ENCODE results near the gene TSC22D3. TPM values are rescaled to one million over a fixed set of nuclear protein-coding genes. Genes with fewer than 3 reads are reported as not detected.

TSC22D3 gene
- total RNA-seq, 1 donor from 2014 or later, result 19.1 TPM

DNA sequence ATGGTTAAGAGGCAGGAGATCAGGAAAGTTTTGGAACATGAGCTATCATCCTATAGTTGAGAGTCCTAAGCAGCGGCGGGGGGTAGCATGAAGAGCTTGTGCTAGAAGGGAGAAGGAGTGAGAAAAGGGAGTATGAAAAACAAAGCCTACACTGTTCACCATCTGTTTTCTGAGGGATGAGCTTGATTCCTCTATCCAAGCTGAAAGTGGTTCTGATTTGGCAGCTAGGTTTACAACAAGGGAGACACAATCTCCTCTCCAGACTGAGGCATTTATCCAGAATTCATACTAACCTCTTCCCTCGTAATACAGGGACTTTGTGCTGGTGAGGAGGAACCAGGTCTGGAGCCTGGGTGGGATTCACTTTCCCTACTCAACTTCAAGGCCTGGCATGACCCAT is 23.5 kb downstream of the TSC22D3 start:
- Mint-ChIP-seq H3K9me3 (no peaks in the 10 kb centered on the region), H3K27ac (no peak overlapping the region), H3K4me1 (ENCODE audit: low read depth) (peaks cover 2% of the 10 kb centered on the region), H3K4me3 (ENCODE audit: low read depth) (no peak overlapping the region), H3K36me3 (ENCODE audit: low read depth) (no peaks in the 10 kb centered on the region), H3K27me3 (ENCODE audit: low read depth) (no peaks in the 10 kb centered on the region)
- intact Hi-C loops (cut with micrococcal nuclease), result no loop called here
- no peak for DNase-seq (ENCODE audit: low spot score)

DNA sequence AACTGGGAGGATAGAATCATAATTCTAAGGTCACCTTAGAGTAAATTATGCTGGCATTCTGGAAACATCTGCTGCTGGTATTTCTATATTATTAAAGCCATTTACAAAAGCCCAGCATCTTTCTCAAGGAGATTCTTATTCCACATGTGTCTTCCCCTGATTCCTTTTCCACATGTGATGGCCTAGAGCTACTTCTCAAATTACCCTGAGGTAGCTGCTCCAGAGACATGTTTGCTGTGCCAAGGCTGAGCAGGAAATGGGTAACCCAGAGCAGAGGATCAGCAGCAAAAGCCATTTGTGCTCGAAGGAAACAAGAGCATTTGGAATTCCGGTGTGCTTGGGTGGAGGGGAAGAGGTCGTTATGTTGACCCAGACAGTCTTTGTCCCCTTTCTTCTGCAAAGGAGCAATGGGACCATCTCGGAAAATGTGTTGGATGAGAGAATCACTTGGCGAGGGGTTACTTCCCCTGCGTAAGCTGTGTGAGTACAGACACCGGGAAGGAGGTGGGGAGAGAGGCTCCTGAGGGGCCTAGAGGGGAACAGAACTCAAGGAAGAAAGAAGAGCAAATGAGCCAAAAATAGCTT is 24.6 kb downstream of the TSC22D3 start:
- Mint-ChIP-seq H3K9me3 (no peaks in the 10 kb centered on the region), H3K4me1 (ENCODE audit: low read depth) (peaks cover 2% of the 10 kb centered on the region), H3K27me3 (ENCODE audit: low read depth) (no peaks in the 10 kb centered on the region), H3K27ac (no peak overlapping the region), H3K4me3 (ENCODE audit: low read depth) (no peak overlapping the region), H3K36me3 (ENCODE audit: low read depth) (no peaks in the 10 kb centered on the region)
- DNase-seq (ENCODE audit: low spot score), result no peak
- intact Hi-C loops (cut with micrococcal nuclease), result no loop called here

DNA sequence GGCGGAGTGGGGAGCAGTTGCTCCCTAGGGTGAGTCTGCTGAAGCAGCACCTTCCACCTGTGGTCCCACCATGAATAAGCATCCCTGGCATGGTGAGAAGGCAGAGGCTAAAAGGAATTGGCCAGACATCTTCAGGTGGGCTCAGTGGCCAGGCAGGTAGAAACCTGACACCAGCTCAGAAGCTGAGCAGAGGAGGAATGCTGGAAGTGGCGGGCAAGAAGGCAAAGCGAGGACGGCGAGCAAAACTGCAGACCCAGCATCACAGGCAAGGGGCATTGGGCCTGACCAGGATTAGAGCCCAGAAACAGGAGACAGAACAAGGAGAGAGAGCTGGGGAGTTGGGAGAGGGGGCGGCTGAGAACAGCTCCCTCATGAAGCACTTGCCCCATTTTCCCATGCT is 25.3 kb downstream of the TSC22D3 start:
- H3K9me3 Mint-ChIP-seq, result no peaks in the 10 kb centered on the region
- no peaks in the 10 kb centered on the region for H3K4me1 Mint-ChIP-seq (ENCODE audit: low read depth)
- H3K27me3 Mint-ChIP-seq (ENCODE audit: low read depth), result no peaks in the 10 kb centered on the region
- H3K27ac Mint-ChIP-seq, result no peak overlapping the region
- intact Hi-C loops (cut with micrococcal nuclease), result no loop called here
- H3K4me3 Mint-ChIP-seq (ENCODE audit: low read depth), result no peak overlapping the region
- no peak for DNase-seq (ENCODE audit: low spot score)
- no peaks in the 10 kb centered on the region for H3K36me3 Mint-ChIP-seq (ENCODE audit: low read depth)

DNA sequence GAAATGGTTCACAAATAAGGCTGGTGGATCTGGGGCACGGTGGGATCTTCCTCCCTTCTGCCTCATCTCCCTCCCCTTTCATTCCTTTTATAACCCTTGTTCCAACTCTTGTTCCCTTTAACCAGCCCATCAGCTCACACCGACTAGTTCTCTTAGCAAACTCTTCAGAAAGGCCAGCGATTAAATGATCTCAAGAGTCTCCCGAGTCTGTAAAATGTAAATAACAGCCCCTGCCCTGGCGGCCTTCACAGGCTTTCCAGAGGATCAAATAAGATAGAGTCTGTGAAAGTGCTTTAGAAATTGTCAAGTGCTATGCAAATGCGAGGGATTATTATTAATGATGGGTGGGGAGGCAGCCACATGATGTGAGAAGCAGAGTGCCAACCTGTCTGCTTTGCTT is 27.1 kb downstream of the TSC22D3 start:
- no peaks in the 10 kb centered on the region for H3K4me1 Mint-ChIP-seq (ENCODE audit: low read depth)
- no peaks in the 10 kb centered on the region for H3K27me3 Mint-ChIP-seq (ENCODE audit: low read depth)
- no peaks in the 10 kb centered on the region for H3K9me3 Mint-ChIP-seq
- no peak overlapping the region for H3K4me3 Mint-ChIP-seq (ENCODE audit: low read depth)
- intact Hi-C loops (cut with micrococcal nuclease), result no loop called here
- DNase-seq (ENCODE audit: low spot score), result no peak
- no peak overlapping the region for H3K27ac Mint-ChIP-seq
- H3K36me3 Mint-ChIP-seq (ENCODE audit: low read depth), result no peaks in the 10 kb centered on the region

DNA sequence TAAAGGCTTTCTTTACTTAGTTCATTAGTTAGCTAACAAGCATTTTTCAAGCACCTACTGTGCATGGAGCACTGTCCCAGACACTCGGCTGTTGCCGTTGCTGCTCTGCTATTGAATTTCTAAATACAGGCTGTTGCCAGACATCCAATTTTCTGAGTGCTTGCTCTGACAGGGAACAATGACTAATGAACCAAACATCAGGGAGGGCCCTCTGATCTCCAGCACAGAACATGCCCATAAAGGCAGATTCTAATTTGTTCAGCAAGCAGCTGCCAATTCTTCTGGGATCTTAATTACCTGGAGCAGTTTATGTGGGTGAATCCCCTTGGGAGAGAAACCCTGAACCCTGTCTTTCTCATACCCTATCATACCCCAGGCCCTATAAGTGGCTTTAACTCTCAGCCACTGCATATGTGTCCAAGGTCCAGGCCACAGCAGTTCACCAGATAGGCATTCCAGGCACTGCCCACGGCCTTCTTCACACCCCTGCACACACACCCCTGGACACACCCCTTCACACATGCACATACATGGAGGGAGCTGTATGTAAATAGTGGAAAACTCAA is 27.9 kb downstream of the TSC22D3 start:
- intact Hi-C loops (cut with micrococcal nuclease), result no loop called here
- no peak for DNase-seq (ENCODE audit: low spot score)
- H3K4me3 Mint-ChIP-seq (ENCODE audit: low read depth), result no peak overlapping the region

DNA sequence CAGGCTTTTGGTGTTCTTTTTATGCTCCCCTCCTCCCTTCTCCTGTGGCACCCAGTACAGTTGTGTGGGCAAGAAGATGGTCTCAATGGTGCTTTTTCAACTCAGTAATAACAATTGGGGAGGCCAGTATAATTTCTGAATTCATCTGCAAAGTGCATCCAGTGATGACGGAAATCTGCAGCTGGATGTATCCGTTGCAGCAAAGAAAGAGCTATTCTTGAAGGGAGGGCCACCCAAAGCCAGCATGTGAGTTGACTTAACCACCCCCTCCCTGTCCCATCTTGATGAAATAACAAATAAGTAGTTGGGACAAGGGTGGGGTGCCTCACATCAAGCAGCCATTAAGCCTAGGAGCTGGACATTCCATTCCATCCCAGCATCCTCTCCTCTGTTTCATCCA is 30.7 kb downstream of the TSC22D3 start:
- H3K4me3 Mint-ChIP-seq (ENCODE audit: low read depth), result no peak overlapping the region
- intact Hi-C loops (cut with micrococcal nuclease), result no loop called here
- no peaks in the 10 kb centered on the region for H3K27me3 Mint-ChIP-seq (ENCODE audit: low read depth)
- peaks cover 12% of the 10 kb centered on the region for H3K4me1 Mint-ChIP-seq (ENCODE audit: low read depth)
- H3K36me3 Mint-ChIP-seq (ENCODE audit: low read depth), result no peaks in the 10 kb centered on the region
- no peak for DNase-seq (ENCODE audit: low spot score)
- H3K9me3 Mint-ChIP-seq, result no peaks in the 10 kb centered on the region
- no peak overlapping the region for H3K27ac Mint-ChIP-seq

More for the DNA sequence above, 27.9 kb downstream of the TSC22D3 start:
- Mint-ChIP-seq H3K27ac (no peak overlapping the region), H3K27me3 (ENCODE audit: low read depth) (no peaks in the 10 kb centered on the region), H3K36me3 (ENCODE audit: low read depth) (no peaks in the 10 kb centered on the region), H3K4me1 (ENCODE audit: low read depth) (no peaks in the 10 kb centered on the region), H3K9me3 (no peaks in the 10 kb centered on the region)

DNA sequence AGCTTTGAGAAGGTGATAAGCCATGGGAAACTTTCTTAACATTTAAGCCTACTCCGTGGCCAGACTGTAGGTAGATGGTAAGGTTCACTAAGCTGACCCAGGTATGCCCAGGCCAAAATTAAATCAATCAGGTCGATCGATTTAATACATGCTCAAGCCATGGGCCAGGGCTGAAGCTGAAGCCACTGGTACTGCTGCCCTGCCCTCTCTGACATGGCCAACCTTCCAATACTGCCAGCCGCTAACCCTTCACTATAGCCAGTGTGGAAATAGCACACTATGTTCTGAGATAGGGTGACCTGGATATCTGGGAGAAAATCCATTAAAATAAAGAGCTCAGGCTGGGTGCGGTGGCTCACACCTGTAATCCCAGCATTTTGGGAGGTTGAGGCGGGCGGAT is 31.6 kb downstream of the TSC22D3 start:
- intact Hi-C loops (cut with micrococcal nuclease), result no loop called here
- Mint-ChIP-seq H3K27me3 (ENCODE audit: low read depth) (no peaks in the 10 kb centered on the region), H3K4me3 (ENCODE audit: low read depth) (no peak overlapping the region), H3K27ac (no peak overlapping the region), H3K4me1 (ENCODE audit: low read depth) (peaks cover 12% of the 10 kb centered on the region), H3K36me3 (ENCODE audit: low read depth) (no peaks in the 10 kb centered on the region), H3K9me3 (no peaks in the 10 kb centered on the region)
- no peak for DNase-seq (ENCODE audit: low spot score)

DNA sequence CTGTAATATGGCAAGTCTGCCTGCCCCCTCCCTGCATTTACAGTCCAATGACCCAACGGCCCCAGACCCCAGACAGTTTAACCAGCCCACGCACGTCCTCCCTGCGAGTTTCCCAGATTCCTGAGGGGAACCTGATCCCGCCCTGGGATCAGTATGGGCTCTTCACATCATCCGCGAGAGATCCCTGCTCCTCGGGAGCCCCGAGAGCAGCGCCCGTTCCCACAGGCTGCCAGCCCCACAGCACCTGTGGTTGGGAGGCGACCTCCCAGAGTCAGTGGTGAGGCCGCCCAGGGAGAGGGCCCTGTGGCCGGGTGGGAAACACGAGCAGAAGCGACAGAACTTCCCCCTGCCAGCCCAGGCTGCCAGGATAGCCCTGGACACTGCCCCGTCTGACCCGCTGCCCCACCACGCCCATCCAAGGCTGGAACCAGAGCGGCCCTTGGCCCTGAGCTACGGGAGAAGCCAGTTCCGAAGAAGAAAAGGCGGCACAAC is 32.8 kb downstream of the TSC22D3 start:
- Mint-ChIP-seq H3K27ac (peak overlapping the region; percentile 98), H3K9me3 (no peaks in the 10 kb centered on the region), H3K36me3 (ENCODE audit: low read depth) (no peaks in the 10 kb centered on the region), H3K27me3 (ENCODE audit: low read depth) (no peaks in the 10 kb centered on the region), H3K4me3 (ENCODE audit: low read depth) (no peak overlapping the region), H3K4me1 (ENCODE audit: low read depth) (peaks cover 12% of the 10 kb centered on the region)
- intact Hi-C loops (cut with micrococcal nuclease), result no loop called here
- DNase-seq (ENCODE audit: low spot score), result no peak

DNA sequence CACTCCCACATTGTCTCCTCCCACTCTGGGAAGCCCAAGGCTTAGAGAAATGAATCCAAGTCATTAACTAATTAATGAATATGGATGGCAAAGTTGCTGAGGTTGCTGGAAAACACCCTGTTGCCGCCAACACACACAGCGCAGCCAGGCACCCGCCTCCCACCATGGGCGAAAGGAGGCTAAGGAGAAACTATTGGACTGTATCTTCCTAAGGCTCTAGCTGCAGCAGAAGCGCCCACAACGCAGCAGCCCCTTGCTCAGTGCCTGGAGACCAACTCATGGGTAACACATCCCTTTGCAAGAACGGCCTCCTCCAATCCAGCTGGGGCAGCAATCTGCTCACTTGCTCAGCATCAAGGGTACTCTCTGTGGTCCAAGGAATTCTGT is 34.2 kb downstream of the TSC22D3 start:
- H3K27ac Mint-ChIP-seq, result peak overlapping the region; percentile 98
- DNase-seq (ENCODE audit: low spot score), result no peak
- no peaks in the 10 kb centered on the region for H3K27me3 Mint-ChIP-seq (ENCODE audit: low read depth)
- H3K4me3 Mint-ChIP-seq (ENCODE audit: low read depth), result peak overlapping the region; percentile 68
- H3K36me3 Mint-ChIP-seq (ENCODE audit: low read depth), result no peaks in the 10 kb centered on the region
- no peaks in the 10 kb centered on the region for H3K9me3 Mint-ChIP-seq
- intact Hi-C loops (cut with micrococcal nuclease), result no loop called here
- H3K4me1 Mint-ChIP-seq (ENCODE audit: low read depth), result peaks cover 12% of the 10 kb centered on the region

DNA sequence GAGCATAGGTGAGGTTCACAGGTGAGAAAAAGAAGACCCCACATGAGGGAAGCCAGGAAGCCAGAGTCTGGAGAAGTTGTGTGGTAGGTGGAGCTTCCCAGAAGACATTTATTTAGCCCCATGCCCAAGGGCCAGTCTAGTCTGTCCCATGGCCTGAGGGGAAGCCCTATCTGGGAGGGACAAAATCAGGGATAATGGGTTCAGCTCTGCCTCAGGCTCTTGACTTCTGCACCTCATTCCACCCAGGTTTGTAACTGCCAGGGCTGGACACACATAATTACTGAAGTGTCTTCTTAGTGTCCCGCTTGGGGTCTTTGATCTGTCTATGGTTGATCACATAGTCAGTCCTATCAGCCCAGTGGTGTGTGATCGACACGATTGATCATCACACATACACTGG is 36.0 kb downstream of the TSC22D3 start:
- no peak for DNase-seq (ENCODE audit: low spot score)
- Mint-ChIP-seq H3K27me3 (ENCODE audit: low read depth) (no peaks in the 10 kb centered on the region), H3K4me1 (ENCODE audit: low read depth) (peaks cover 12% of the 10 kb centered on the region), H3K27ac (no peak overlapping the region), H3K36me3 (ENCODE audit: low read depth) (no peaks in the 10 kb centered on the region), H3K4me3 (ENCODE audit: low read depth) (no peak overlapping the region), H3K9me3 (no peaks in the 10 kb centered on the region)
- intact Hi-C loops (cut with micrococcal nuclease), result no loop called here

DNA sequence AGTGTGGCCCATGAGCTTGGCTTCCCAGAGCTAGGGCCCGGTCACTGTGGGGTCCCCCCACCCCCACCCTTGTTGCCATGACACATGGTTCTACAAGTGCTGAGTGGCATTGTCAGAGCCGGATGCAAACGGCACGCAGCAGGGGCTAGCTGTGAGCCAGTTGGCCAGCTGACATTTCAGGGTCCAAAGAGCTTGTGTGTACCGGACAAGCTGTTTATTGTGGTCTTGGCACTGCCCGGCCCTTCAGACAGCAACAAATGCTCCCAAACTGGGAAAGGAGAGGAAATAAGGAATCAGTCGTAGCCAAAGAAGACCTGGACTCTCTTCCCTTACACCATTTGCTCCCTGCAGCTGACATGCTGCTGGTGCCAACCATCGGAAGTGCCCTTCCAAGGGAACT is 36.8 kb downstream of the TSC22D3 start:
- no peaks in the 10 kb centered on the region for H3K9me3 Mint-ChIP-seq
- H3K4me1 Mint-ChIP-seq (ENCODE audit: low read depth), result peaks cover 12% of the 10 kb centered on the region
- H3K27me3 Mint-ChIP-seq (ENCODE audit: low read depth), result no peaks in the 10 kb centered on the region
- no peak overlapping the region for H3K4me3 Mint-ChIP-seq (ENCODE audit: low read depth)
- DNase-seq (ENCODE audit: low spot score), result no peak
- intact Hi-C loops (cut with micrococcal nuclease), result no loop called here
- no peaks in the 10 kb centered on the region for H3K36me3 Mint-ChIP-seq (ENCODE audit: low read depth)
- H3K27ac Mint-ChIP-seq, result no peak overlapping the region

DNA sequence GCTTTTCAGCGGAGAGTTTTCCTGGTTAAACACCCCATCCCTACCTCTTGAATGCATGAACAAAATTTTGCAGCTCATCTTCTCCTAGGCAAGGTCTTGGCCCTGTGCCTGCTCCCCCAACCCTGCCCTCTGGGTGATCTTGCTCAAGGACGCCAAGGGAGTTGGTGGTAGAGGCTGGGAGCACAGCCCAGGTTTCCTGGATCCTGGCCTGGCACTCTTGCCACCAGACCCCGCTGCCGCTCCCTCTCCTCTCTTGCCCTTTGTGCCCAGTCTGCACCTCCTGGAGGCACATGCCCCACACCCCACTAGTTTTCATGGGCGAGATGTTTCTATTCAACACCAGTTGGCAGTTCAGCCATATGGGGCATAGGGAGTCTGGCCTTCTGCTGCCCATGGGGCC is 37.3 kb downstream of the TSC22D3 start:
- Mint-ChIP-seq H3K36me3 (ENCODE audit: low read depth) (no peaks in the 10 kb centered on the region), H3K9me3 (no peaks in the 10 kb centered on the region), H3K4me1 (ENCODE audit: low read depth) (peaks cover 12% of the 10 kb centered on the region), H3K27ac (no peak overlapping the region), H3K27me3 (ENCODE audit: low read depth) (peaks cover 2% of the 10 kb centered on the region), H3K4me3 (ENCODE audit: low read depth) (no peak overlapping the region)
- intact Hi-C loops (cut with micrococcal nuclease), result no loop called here
- DNase-seq (ENCODE audit: low spot score), result no peak

DNA sequence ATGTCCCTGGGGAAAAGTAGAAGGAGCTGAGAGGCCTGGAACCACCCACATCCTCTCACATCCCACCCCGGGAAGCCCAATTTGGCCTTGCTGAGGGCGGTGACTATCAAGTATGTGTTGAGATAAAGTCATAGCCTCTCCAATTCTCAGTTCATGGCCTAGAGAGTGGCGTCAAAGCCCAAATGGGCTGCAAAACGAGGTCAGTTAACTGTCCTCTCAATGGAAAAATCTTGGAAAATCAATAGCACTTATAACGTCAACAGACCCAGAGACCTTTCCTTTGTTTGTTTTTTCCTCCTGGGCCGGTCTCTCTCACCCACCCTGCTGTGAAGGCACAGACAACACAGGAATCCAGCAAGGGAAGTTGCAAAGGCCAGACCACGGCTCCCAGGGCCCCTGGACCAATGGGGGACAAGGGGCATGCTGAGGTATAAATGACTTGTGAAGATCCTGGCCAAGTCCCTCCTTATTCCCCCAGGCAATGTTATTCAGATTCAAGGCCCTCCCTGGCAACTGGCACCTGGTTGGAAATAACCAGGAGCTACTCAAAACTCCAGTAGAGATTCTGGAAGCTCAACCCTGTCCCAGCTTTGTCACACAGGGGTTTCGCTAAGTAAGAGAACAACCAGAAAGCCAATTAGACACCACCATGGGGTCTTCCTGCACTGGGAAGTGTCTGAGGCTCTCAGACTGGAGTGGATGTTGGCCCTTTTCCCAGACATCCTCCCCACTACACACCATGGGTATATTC is 38.6 kb downstream of the TSC22D3 start:
- Mint-ChIP-seq H3K9me3 (no peaks in the 10 kb centered on the region), H3K4me1 (ENCODE audit: low read depth) (peaks cover 7% of the 10 kb centered on the region), H3K36me3 (ENCODE audit: low read depth) (no peaks in the 10 kb centered on the region), H3K27ac (no peak overlapping the region), H3K27me3 (ENCODE audit: low read depth) (peaks cover 2% of the 10 kb centered on the region), H3K4me3 (ENCODE audit: low read depth) (no peak overlapping the region)
- no peak for DNase-seq (ENCODE audit: low spot score)
- intact Hi-C loops (cut with micrococcal nuclease), result no loop called here
